Heart left ventricle (tissue), 16 donors: Measurements from ENCODE around the gene SMARCD3. TPM values are rescaled to one million over a fixed set of nuclear protein-coding genes. Genes with fewer than 3 reads are reported as not detected.

Experiments
- ATAC-seq, 4 donors: fragments of 200-7000 bp; cut with Tn5 transposase; one replicate each; pipeline ENCODE4 v1.9.1; 2020 to 2022; ENCODE audit warnings: moderate library complexity in 4 of 4, mild to moderate bottlenecking in 3 of 4, moderate number of reproducible peaks in 1 of 4
- DNase-seq, 5 donors: peaks; one replicate each; pipeline ENCODE4 v3.0.0-alpha.2; 2020
- H3K27ac ChIP-seq, 12 donors: fragments of 200-600 bp; sonication (generic) in 4 of 12; one replicate each; pipeline versions ENCODE4 v1.5.0 to v1.8.0; 2016 to 2022; ENCODE audit warnings: mild to moderate bottlenecking in 2 of 12
- H3K27me3 ChIP-seq, 9 donors: fragments of 200-600 bp; sonication (generic) in 2 of 9; one replicate each; pipeline versions ENCODE4 v1.5.1 to v1.8.0; 2016 to 2022; ENCODE audit warnings: mild to moderate bottlenecking in 3 of 9
- H3K36me3 ChIP-seq, 9 donors: fragments of 200-600 bp; sonication (generic) in 2 of 9; one replicate each; pipeline versions ENCODE4 v1.5.0 to v1.8.0; 2018 to 2022; ENCODE audit warnings: mild to moderate bottlenecking in 2 of 9
- H3K4me1 ChIP-seq, 12 donors: fragments of 200-600 bp; sonication (generic) in 4 of 12; one replicate each; pipeline versions ENCODE4 v1.5.0 to v1.8.0; 2016 to 2022; ENCODE audit warnings: mild to moderate bottlenecking in 3 of 12
- H3K4me3 ChIP-seq, 12 donors: fragments of 200-600 bp; sonication (generic) in 4 of 12; one replicate each; pipeline versions ENCODE4 v1.5.0 to v1.8.0; 2017 to 2022; ENCODE audit warnings: mild to moderate bottlenecking in 9 of 12, moderate library complexity in 4 of 12
- H3K9me3 ChIP-seq, 12 donors: fragments of 200-600 bp; sonication (generic) in 4 of 12; one replicate each; pipeline versions ENCODE4 v1.5.0 to v1.8.0; 2016 to 2022; ENCODE audit warnings: mild to moderate bottlenecking in 1 of 12
- POLR2A ChIP-seq, 2 donors: fragments of 450-650 bp; IDR thresholded peaks; one replicate each; pipeline ENCODE4 v1.6.1; 2017; ENCODE audit warnings: antibody characterized with exemption in 2 of 2, mild to moderate bottlenecking in 2 of 2, moderate library complexity in 2 of 2
- WGBS, 4 donors: extraction: QIAGEN DNeasy Blood & Tissue Kit in 2 of 4; methylation state at CpG; one replicate each; pipeline versions ENCODE4 v1.1.5 to v1.1.7; 2013 to 2018; 5-methylcytosine and 5-hydroxymethylcytosine counted together
- intact Hi-C, 10 donors: fragments of 100-400 bp; cut with DNase I; formaldehyde crosslinking; loops; one replicate each; pipeline versions ENCODE4 v1.11.1 to v1.14.2; 2022
- polyA plus RNA-seq, 2 donors: library from polyadenylated mRNA; stranded (reverse); fragments of 200-250 nt; gene quantifications; one replicate each; pipeline ENCODE4 v1.2.3, GENCODE V29; 2013
- total RNA-seq, 9 donors: library from RNA; depleted of rRNA in 2 of 9; stranded (reverse); fragments of >200 nt in 2 of 9; fragmentation: NEBNext Ultra II Directional in 3 of 9; extraction: Animal tissue kit (Norgen Biotek cat#: 25700) in 3 of 9; gene quantifications; one replicate each; pipeline versions ENCODE4 v1.1.0 to v1.2.4, GENCODE V29; 2016 to 2023
- TF ChIP-seq, protein P1 (sequence below), 12 donors: fragments of 200-600 bp; sonication (generic) in 4 of 12; IDR thresholded peaks; one replicate each; pipeline versions ENCODE4 v1.5.0 to v1.8.0; 2018 to 2022; ENCODE audit warnings: antibody characterized with exemption in 12 of 12, mild to moderate bottlenecking in 5 of 12
- donor health status: ischemic (EF 13 %, LVEDD 7.1; RV severe dilation, severe dysfunction).
- donor health status: healthy with polysubstance abuse.
- donor health status: DM: no; HTN: yes; CAD: no.
- donor health status: DM: no; HTN: no; CAD: no.
- donor health status: ischemic (EF 25% LVEDD 6.9; RV normal size, moderate dysfunction).
- donor health status: ischemic (EF 25% LVEDD 5.7; RV mildly dilated, moderate dysfunction).
- donor health status: healthy.
- donor health status: DM: yes; HTN: yes; CAD: no.
- donor health status: ischemic (EF 35%, LVEDD 5.7; RV mildly dilated, moderate dysfunction).
- donor health status: nonischemic (EF 11% LVEDD 7.7; RV severe dilation, severe dysfunction).
- donor health status: DM: yes; HTN: yes; CAD: no.
- donor health status: PGD.
- donor health status: ischemic (EF 29% LVEDD 5.4; RV normal size, mild dysfunction).
- donor health status: nonischemic (EF 23%, LVEDD 6.1; RV moderate dilation, normal function).

SMARCD3 gene
- total and polyA plus RNA-seq, 11 donors = 59.7 to 108 (median 92.2) TPM

GRCh38 chr7:151250181-151251132, 2.0 kb upstream of the SMARCD3 start:
- intact Hi-C loops = loop anchor here in 1 of 10 donors (2.0 kb wide), 1 partner anchor 52 kb away; no protein-coding TSS in a partner anchor
- Histone ChIP-seq H3K9me3 (no peaks in the 10 kb centered on the region), H3K4me1 (peaks cover under 1 to 85% (median 57%) of the 10 kb centered on the region in 12 donors), H3K27me3 (peaks cover 0 to 53% (median 0%) of the 10 kb centered on the region in 9 donors), H3K4me3 (peak overlapping the region in 9 of 12 donors; percentile 65 to 88 (median 77)), H3K36me3 (no peaks in the 10 kb centered on the region), H3K27ac (peak overlapping the region; percentile 86 to 100 (median 97))
- WGBS, 4 donors = 56 to 60% (median 58%) methylated on average over 7 of the region's 7 CpGs
- DNase-seq (peak in 1 of 5 donors; percentile 23), ATAC-seq (no peak)
- TF ChIP-seq, protein P1, sequence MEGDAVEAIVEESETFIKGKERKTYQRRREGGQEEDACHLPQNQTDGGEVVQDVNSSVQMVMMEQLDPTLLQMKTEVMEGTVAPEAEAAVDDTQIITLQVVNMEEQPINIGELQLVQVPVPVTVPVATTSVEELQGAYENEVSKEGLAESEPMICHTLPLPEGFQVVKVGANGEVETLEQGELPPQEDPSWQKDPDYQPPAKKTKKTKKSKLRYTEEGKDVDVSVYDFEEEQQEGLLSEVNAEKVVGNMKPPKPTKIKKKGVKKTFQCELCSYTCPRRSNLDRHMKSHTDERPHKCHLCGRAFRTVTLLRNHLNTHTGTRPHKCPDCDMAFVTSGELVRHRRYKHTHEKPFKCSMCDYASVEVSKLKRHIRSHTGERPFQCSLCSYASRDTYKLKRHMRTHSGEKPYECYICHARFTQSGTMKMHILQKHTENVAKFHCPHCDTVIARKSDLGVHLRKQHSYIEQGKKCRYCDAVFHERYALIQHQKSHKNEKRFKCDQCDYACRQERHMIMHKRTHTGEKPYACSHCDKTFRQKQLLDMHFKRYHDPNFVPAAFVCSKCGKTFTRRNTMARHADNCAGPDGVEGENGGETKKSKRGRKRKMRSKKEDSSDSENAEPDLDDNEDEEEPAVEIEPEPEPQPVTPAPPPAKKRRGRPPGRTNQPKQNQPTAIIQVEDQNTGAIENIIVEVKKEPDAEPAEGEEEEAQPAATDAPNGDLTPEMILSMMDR (IDR thresholded peaks at IDR 0.05) = no peak
- TF ChIP-seq POLR2A (IDR thresholded peaks at IDR 0.05) = no peak

DNA sequence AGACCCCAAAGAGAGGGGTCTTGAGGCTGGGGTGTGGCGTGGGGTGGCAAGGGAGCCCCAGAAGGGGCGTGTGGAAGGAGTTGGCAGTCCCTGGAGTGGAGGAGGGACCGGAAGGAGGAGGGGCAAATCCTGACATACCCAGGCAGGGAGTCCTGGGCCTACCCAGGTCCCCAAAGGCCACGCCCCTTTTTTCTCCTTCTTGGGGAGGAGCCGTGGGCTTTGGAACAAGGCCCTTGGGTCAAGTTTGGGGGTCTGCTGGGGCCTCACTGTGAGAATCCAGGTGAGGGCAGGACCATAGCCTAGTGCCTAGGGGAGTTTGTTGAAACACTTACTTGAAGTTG, 1.2 kb upstream of the SMARCD3 start:
- no peaks in the 10 kb centered on the region for H3K9me3 ChIP-seq
- H3K4me1 ChIP-seq = peaks cover 4 to 92% (median 64%) of the 10 kb centered on the region in 12 donors
- peak; percentile 71 to 90 (median 83) for DNase-seq
- peak; percentile 40 to 68 (median 55) for ATAC-seq
- TF ChIP-seq, protein P1 (IDR thresholded peaks at IDR 0.05) = no peak
- no peak for TF ChIP-seq POLR2A (IDR thresholded peaks at IDR 0.05)
- 0 to 16% (median 13%) methylated on average over 4 to 5 of the region's 5 CpGs for WGBS, 4 donors
- H3K27me3 ChIP-seq = peaks cover 0 to 60% (median 5%) of the 10 kb centered on the region in 9 donors
- H3K27ac ChIP-seq = peak overlapping the region; percentile 86 to 100 (median 97)
- intact Hi-C loops = loop anchor here in 9 of 10 donors (2.0 to 10.0 kb wide), 5 partner anchors 53 to 127 kb away; no protein-coding TSS in a partner anchor
- no peaks in the 10 kb centered on the region for H3K36me3 ChIP-seq
- H3K4me3 ChIP-seq = peak overlapping the region in 11 of 12 donors; percentile 14 to 88 (median 77)

DNA sequence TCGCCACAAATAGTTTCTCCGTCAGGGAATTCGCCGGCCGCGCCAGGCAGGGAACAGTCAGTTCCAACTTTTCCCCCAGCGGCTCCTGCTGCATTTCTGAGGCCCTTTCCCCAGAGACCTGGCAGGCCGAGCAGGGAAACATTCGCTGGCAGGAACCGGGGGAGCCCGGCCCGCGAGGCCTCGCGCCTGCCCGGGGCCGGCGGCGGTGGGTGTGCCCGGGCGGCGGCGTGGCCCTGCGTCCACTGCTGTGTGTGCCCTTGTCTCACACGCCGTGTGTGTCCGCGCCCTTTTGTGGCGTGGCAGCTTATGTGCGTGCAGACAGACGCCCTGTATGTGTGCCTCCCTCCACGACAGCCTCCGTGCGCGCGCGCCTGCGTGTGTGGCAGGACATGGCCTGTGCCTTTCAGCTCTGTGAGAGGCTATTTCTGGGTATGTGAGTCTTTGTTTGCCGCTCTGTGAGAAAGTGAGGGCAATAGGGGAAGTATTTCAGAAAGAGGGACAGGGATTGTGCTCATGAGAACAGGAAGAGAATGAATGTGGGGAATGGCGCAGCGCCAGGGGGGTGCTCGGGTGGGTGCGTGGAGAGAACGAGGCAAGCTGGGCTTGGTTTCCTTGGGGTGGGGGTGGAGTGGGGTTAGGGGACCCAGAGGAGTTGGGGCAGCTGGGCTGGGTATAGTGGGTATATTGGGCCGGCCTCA, 689 bp upstream of the SMARCD3 start:
- no peaks in the 10 kb centered on the region for H3K9me3 ChIP-seq
- no peaks in the 10 kb centered on the region for H3K36me3 ChIP-seq
- intact Hi-C loops = loop anchor here in 9 of 10 donors (5.0 to 10.0 kb wide), 4 partner anchors 53 to 127 kb away; no protein-coding TSS in a partner anchor
- WGBS, 4 donors = 2 to 5% (median 3%) methylated on average over 16 to 45 of the region's 45 CpGs
- H3K27me3 ChIP-seq = peaks cover 0 to 63% (median 7%) of the 10 kb centered on the region in 9 donors
- peaks cover 4 to 92% (median 68%) of the 10 kb centered on the region in 12 donors for H3K4me1 ChIP-seq
- H3K27ac ChIP-seq = peak overlapping the region; percentile 86 to 100 (median 97)
- TF ChIP-seq, protein P1 (IDR thresholded peaks at IDR 0.05) = no peak
- TF ChIP-seq POLR2A (IDR thresholded peaks at IDR 0.05) = peak in 1 of 2 donors; percentile 11
- peak overlapping the region; percentile 14 to 88 (median 73) for H3K4me3 ChIP-seq
- ATAC-seq (peak; percentile 30 to 43 (median 37)), DNase-seq (peak; percentile 58 to 83 (median 81))
